GM18520 (cell line): Measurements from ENCODE around the gene ARHGAP32.
"Not testable (repeated sequence)": the region's sequence is repeated elsewhere in the genome, so short reads cannot be mapped to it uniquely, and the experiment has no call there.

ENCODE experiments used
- ATAC-seq: cut with Tn5 transposase; IDR thresholded peaks from one replicate; pipeline ENCODE4 v1.9.1; 2021; ENCODE audit not compliant: unreplicated experiment

Gene ARHGAP32

GRCh38 chr11:129204150-129204838, 12.2 kb upstream of the ARHGAP32 start:
- no peak for ATAC-seq

DNA sequence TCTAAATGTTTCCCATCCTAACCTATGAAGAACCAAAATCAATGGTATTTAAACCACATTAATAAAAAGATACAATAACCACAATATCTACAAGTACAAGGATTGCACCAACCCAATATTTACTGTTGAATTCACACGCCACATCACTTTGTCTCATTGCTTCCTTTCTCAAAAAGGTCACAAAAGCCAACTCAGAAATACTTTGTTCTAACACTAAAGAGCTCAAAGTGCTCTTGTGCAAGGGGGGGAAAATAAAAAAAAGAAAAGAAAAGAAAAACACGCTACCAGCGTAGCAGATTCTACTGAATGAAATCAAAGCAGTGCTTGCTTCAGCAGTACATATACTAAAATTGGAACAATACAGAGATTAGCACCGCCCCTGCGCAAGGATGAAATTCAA, 10.5 kb upstream of the ARHGAP32 start:
- no peak for ATAC-seq

DNA sequence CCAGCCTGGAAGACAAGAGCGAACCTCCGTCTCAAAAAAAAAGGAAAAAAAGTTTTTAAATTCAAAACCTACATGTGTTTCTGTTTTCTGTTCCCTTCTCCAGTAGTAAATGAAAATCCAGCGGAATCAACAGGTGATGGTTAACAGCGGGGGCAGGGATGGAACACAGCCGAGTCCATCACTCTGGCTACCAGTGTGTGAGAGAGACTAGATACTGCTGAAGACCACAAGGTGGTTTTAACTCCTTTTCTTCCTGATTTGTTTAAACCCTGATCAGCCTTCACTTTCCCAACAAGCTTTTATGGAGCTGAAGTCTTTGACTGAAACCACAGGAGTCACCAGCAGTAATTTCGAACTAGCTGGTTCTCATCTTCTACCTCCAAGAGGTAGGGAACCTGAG, 3.6 kb upstream of the ARHGAP32 start:
- no peak for ATAC-seq

DNA sequence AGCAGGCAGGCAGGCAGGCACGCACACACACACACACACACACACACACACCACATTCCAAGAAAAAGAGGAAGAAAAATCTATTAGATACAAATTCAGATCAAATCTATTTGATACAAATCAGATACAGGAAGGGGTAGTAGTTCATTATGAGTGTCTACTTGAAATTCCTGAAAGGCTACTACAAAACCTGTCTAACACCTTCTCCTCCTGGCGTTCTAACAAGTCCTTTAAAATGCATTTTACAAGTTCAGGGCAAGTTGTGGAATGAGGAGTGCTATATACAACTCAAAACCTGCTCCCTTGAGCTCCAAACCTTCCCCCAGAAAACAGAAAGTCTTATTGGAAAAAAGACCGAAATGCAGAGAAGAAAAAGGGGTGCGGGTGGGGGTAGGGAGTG, 476 bp downstream of the ARHGAP32 start:
- no peak for ATAC-seq

GRCh38 chr11:129190087-129190486, 2.0 kb downstream of the ARHGAP32 start:
- no peak for ATAC-seq

DNA sequence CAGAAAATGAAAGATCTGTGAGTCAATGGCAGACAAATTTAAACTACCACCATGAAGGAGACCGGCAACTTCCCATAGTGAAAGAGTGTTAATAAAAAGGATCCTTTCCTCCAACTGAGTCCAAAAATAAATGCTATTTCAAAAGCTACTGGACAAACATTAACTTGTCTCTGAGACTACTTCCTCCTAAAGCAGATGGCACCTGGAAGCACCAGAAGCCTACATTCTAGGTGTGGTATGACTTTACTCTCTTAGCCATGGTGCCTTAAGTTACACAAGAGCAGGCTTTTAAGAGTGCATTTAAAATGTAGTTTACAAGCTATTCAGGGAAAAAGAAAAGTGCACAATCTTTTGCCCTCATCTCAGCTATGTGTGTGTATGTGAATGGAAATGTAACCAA, 2.5 kb downstream of the ARHGAP32 start:
- no peak for ATAC-seq

- ATAC-seq = not testable (repeated sequence)
Measured at GRCh38 chr11:129185082-129185481, 7.0 kb downstream of the ARHGAP32 start.

DNA sequence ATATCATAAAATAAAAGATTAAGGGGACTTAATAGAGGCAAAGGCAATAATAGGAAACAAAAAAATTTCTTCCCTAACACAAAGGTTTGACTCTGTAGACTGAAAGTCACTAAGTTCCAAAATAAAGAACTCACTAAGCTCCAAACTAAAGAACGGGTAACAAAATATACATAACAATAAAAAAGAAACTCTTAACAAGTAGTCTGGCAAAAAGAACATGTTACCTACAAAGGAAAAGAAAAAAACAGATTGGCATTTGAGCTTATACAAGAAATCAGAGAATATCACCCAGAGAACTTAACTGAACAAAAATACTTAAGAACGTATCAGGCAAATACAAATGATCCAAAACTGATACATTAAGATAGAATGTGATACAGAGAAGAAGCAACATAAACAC, 7.5 kb downstream of the ARHGAP32 start:
- ATAC-seq = no peak

DNA sequence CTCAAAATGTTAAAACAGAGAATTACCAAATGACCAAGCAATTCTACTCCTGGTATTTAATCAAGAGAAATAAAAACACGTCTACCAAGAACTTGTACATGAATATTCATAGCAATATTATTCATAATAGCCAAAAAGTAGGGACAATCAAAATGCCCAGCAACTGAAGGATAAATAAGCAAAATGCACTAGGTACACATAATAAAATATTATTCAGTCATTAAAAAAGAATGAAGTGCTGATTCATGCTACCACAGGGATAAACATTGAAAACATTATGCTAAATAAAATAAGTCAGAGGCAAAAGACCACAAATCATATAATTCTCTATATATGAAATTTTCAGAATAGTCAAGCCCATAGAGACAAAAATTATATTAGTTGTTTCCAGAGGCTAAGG, 24.8 kb downstream of the ARHGAP32 start:
- ATAC-seq = no peak

DNA sequence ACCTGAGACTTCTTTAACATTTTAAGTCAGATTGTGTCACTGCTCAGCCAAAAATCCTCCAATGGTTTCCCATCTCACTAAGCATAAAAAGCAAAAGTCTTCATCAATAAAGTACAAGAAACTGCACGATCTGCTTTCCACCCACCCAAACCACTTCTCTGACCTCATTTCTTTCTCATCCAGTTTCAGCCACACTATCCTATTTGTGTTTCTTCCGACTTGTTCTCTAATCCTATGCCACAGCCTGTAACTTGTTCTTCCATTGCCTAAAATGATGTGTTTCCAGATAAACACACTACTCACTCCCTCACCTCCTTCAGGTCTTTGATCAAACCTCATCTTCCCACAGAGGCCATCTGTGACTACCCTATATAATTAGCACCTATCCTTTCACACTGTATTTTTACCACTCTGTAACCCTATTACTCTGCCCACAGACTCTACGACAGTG, 28.4 kb downstream of the ARHGAP32 start:
- ATAC-seq = no peak

DNA sequence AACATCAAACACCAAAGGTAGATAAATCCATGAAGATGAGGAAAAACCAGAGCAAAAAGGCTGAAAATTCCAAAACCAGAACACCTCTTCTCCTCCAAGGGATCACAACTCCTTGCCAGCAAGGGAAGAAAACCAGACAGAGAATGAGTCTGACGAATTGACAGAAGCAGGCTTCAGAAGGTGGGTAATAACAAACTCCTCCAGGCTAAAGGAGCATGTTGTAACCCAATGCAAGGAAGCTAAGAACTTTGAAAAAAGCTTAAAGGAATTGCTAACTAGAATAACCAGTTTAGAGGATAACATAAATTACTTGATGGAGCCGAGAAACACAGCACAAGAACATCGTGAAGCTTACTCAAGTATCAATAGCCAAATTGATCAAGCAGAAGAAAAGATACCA, 35.0 kb downstream of the ARHGAP32 start:
- not testable (repeated sequence) for ATAC-seq

- no peak for ATAC-seq
Measured at GRCh38 chr11:129155745-129156144, 36.4 kb downstream of the ARHGAP32 start.

DNA sequence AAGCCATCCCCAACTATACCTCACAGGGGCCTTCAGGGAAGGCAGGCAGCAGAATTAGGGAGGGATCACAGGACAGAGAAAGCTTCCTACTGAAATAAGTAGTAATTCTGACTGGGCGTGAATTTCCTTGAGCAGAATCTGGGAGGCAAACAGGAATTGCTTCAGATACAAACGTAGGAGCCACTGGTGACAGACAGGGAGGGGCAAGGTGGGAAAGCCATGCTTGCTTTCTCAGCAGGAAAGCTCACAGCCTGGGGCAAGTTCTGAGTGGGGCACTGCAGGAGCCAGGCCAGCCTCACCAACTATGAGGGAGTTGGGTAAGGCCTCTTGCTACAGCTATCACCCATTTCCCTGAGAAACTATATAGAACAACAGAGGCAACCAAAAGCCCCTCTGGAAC, 43.6 kb downstream of the ARHGAP32 start:
- ATAC-seq = no peak

DNA sequence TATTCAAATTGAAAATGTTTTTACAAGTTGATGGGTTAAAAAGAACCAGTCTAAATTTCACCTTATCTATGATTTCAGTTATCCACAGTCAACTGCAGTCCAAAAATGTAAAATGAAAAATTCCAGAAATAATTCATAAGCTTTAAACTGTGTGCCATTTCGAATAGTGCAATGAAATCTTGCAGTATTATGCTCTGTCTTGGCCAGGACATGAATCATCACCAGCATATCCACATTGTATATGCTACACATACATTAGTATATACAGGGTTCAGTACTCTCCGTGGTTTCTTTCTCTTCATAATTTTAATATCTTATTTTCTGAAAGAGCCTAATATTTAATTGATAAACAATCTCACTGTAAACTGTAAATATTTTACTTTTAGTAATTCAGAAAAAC, 45.9 kb downstream of the ARHGAP32 start:
- no peak for ATAC-seq

GRCh38 chr11:129145276-129145675, 46.8 kb downstream of the ARHGAP32 start:
- ATAC-seq = no peak

DNA sequence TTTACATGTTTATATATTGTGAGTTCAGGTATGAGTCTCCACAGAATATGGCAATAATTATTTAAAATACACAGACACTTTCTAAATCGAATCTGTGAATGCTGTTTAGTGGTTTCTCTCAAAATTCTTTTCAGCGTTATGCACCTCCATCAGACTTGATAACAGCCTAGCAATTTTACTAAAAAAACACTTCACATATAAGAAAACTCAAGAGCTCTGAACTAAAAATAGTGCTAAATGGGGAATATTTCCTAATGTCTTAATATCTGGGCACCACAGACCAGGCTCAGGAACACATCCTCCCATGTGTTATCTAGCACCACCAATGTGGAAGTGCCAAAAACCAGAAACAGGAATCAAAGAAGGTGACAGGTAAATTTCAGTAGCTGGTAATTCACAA, 47.9 kb downstream of the ARHGAP32 start:
- ATAC-seq = no peak

DNA sequence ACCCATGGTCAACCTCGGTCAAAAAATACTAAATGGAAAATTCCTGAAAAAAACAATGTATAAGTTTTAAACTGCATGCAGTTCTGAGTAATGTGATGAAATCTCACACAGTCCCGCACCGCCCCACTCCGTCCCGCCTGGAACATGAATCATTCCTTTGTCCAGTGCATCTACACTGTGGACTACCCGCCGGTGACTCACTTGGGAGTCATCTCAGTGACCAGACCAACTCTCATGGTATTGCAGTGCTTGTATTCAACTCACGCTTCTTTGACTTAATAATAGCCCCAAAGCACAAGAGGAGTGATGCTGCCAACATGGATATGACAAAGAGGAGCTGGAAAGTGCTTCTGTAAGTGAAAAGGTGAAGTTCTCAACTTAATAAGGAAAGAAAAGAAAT, 48.8 kb downstream of the ARHGAP32 start:
- no peak for ATAC-seq

- no peak for ATAC-seq
Measured at GRCh38 chr11:129141748-129142523, 50.2 kb downstream of the ARHGAP32 start.

GRCh38 chr11:129131316-129131715, 60.8 kb downstream of the ARHGAP32 start:
- ATAC-seq = no peak

GRCh38 chr11:129128881-129129620, 63.1 kb downstream of the ARHGAP32 start:
- not testable (repeated sequence) for ATAC-seq

GRCh38 chr11:129119036-129119435, 73.1 kb downstream of the ARHGAP32 start:
- ATAC-seq = no peak
